WTC11 (cell line): Measurements from ENCODE around the gene TMEM179.

Experiments
- FOXJ3 ChIP-seq: sonication (generic); formaldehyde crosslinking; IDR thresholded peaks from 2 replicates; pipeline ENCODE4 v1.9.0; 2021; ENCODE audit warnings: missing genetic modification reagents, mild to moderate bottlenecking, borderline replicate concordance
- NR1H2 ChIP-seq: sonication (generic); formaldehyde crosslinking; IDR thresholded peaks from 2 replicates; pipeline ENCODE4 v1.9.0; 2021; ENCODE audit warnings: mild to moderate bottlenecking, moderate library complexity, missing genetic modification reagents
- SMAD4 ChIP-seq: sonication (generic); formaldehyde crosslinking; IDR thresholded peaks from 2 replicates; pipeline ENCODE4 v1.8.0; 2022; ENCODE audit warnings: mild to moderate bottlenecking, missing genetic modification reagents
- ZNF138 ChIP-seq: sonication (generic); formaldehyde crosslinking; conservative IDR thresholded peaks from 2 replicates; pipeline ENCODE4 v1.8.1; 2022; ENCODE audit warnings: mild to moderate bottlenecking, moderate library complexity, missing genetic modification reagents
- ZNF317 ChIP-seq: sonication (generic); formaldehyde crosslinking; IDR thresholded peaks from 2 replicates; pipeline ENCODE4 v1.8.1; 2023; ENCODE audit warnings: low read depth, mild to moderate bottlenecking, moderate library complexity, missing genetic modification reagents, borderline replicate concordance
- TF ChIP-seq, protein P1 (sequence below): sonication (generic); formaldehyde crosslinking; IDR thresholded peaks from 2 replicates; pipeline ENCODE4 v1.8.1; 2023; ENCODE audit warnings: mild to moderate bottlenecking, missing genetic modification reagents, moderate library complexity
- TF ChIP-seq, protein P2 (sequence below): sonication (generic); formaldehyde crosslinking; IDR thresholded peaks from 2 replicates; pipeline ENCODE4 v1.8.1; 2023; ENCODE audit warnings: mild to moderate bottlenecking, missing genetic modification reagents, borderline replicate concordance
- TF ChIP-seq, protein P3 (sequence below): fragments of 200-600 bp; IDR thresholded peaks from 2 replicates; pipeline ENCODE4 v1.8.0; 2022; ENCODE audit warnings: antibody characterized with exemption
- TF ChIP-seq, protein P4 (sequence below): sonication (generic); formaldehyde crosslinking; IDR thresholded peaks from 2 replicates; pipeline ENCODE4 v1.8.0; 2022; ENCODE audit warnings: mild to moderate bottlenecking, missing genetic modification reagents
- TF ChIP-seq, protein P5 (sequence below): sonication (generic); formaldehyde crosslinking; IDR thresholded peaks from 2 replicates; pipeline ENCODE4 v1.8.1; 2023; ENCODE audit warnings: mild to moderate bottlenecking, missing genetic modification reagents
- TF ChIP-seq, protein P6 (sequence below): sonication (generic); formaldehyde crosslinking; IDR thresholded peaks from 2 replicates; pipeline ENCODE4 v1.8.1; 2022; ENCODE audit warnings: low read depth, missing genetic modification reagents, borderline replicate concordance
- TF ChIP-seq, protein P7 (sequence below): sonication (generic); formaldehyde crosslinking; IDR thresholded peaks from 2 replicates; pipeline ENCODE4 v1.8.1; 2023; ENCODE audit warnings: mild to moderate bottlenecking, moderate library complexity, missing genetic modification reagents
- TF ChIP-seq, protein P8 (sequence below): sonication (generic); formaldehyde crosslinking; IDR thresholded peaks from 2 replicates; pipeline ENCODE4 v1.8.0; 2022; ENCODE audit warnings: mild to moderate bottlenecking, missing genetic modification reagents

DNA sequence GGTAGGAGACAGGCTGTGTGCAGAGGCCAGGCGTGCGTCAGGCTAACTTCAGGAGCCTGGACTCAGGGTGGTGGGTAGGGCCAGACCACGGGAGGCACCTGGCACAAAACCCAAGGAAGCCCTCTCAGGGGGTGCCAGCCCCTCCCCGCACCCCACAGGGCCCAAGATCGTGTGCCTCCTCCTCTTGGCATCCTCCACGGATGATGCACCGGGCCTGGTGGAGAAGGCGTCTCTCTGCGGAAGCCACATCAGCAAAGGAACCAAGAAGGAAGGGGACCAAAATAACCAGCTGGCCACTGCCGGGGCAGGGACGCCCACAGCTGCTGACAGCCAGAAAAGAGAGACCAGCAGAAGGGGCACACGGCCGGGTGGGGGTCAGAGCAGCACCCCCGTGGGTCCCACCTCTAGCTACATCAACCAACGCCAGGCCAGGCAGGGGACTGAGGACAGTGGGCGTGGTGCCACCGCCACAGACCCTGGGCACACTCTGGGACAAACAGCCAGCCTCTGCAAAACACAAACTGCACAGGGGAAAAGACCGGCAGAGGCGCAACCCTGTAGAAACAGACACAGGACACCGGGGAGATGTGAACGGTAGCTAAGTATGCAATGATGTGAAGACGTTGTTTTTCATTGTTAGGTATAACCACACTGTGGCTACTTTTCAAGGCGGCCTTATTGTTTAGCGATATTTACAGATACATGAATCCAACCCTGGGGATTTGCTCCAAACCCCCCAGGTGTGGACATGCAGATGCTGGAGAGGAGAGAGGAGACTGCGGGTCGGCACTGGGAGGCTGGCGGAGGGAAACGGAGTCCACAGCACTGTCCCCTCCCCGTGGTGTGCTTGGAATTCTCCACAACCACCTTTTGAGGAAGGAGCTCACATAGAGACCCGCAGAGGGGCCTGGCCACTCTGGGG is 51.1 kb downstream of the TMEM179 start:
- TF ChIP-seq, protein P1, sequence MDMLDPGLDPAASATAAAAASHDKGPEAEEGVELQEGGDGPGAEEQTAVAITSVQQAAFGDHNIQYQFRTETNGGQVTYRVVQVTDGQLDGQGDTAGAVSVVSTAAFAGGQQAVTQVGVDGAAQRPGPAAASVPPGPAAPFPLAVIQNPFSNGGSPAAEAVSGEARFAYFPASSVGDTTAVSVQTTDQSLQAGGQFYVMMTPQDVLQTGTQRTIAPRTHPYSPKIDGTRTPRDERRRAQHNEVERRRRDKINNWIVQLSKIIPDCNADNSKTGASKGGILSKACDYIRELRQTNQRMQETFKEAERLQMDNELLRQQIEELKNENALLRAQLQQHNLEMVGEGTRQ (CRISPR knock-in tag), result no peak
- TF ChIP-seq ZNF138 (CRISPR knock-in tag) (no peak), ZNF317 (CRISPR knock-in tag) (no peak), FOXJ3 (CRISPR knock-in tag) (no peak), NR1H2 (CRISPR knock-in tag) (no peak), SMAD4 (CRISPR knock-in tag) (no peak)
- TF ChIP-seq, protein P2, sequence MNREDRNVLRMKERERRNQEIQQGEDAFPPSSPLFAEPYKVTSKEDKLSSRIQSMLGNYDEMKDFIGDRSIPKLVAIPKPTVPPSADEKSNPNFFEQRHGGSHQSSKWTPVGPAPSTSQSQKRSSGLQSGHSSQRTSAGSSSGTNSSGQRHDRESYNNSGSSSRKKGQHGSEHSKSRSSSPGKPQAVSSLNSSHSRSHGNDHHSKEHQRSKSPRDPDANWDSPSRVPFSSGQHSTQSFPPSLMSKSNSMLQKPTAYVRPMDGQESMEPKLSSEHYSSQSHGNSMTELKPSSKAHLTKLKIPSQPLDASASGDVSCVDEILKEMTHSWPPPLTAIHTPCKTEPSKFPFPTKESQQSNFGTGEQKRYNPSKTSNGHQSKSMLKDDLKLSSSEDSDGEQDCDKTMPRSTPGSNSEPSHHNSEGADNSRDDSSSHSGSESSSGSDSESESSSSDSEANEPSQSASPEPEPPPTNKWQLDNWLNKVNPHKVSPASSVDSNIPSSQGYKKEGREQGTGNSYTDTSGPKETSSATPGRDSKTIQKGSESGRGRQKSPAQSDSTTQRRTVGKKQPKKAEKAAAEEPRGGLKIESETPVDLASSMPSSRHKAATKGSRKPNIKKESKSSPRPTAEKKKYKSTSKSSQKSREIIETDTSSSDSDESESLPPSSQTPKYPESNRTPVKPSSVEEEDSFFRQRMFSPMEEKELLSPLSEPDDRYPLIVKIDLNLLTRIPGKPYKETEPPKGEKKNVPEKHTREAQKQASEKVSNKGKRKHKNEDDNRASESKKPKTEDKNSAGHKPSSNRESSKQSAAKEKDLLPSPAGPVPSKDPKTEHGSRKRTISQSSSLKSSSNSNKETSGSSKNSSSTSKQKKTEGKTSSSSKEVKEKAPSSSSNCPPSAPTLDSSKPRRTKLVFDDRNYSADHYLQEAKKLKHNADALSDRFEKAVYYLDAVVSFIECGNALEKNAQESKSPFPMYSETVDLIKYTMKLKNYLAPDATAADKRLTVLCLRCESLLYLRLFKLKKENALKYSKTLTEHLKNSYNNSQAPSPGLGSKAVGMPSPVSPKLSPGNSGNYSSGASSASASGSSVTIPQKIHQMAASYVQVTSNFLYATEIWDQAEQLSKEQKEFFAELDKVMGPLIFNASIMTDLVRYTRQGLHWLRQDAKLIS (CRISPR knock-in tag), result no peak
- TF ChIP-seq, protein P3, sequence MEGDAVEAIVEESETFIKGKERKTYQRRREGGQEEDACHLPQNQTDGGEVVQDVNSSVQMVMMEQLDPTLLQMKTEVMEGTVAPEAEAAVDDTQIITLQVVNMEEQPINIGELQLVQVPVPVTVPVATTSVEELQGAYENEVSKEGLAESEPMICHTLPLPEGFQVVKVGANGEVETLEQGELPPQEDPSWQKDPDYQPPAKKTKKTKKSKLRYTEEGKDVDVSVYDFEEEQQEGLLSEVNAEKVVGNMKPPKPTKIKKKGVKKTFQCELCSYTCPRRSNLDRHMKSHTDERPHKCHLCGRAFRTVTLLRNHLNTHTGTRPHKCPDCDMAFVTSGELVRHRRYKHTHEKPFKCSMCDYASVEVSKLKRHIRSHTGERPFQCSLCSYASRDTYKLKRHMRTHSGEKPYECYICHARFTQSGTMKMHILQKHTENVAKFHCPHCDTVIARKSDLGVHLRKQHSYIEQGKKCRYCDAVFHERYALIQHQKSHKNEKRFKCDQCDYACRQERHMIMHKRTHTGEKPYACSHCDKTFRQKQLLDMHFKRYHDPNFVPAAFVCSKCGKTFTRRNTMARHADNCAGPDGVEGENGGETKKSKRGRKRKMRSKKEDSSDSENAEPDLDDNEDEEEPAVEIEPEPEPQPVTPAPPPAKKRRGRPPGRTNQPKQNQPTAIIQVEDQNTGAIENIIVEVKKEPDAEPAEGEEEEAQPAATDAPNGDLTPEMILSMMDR, result no peak
- TF ChIP-seq, protein P4, sequence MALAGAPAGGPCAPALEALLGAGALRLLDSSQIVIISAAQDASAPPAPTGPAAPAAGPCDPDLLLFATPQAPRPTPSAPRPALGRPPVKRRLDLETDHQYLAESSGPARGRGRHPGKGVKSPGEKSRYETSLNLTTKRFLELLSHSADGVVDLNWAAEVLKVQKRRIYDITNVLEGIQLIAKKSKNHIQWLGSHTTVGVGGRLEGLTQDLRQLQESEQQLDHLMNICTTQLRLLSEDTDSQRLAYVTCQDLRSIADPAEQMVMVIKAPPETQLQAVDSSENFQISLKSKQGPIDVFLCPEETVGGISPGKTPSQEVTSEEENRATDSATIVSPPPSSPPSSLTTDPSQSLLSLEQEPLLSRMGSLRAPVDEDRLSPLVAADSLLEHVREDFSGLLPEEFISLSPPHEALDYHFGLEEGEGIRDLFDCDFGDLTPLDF, result no peak
- TF ChIP-seq, protein P5, sequence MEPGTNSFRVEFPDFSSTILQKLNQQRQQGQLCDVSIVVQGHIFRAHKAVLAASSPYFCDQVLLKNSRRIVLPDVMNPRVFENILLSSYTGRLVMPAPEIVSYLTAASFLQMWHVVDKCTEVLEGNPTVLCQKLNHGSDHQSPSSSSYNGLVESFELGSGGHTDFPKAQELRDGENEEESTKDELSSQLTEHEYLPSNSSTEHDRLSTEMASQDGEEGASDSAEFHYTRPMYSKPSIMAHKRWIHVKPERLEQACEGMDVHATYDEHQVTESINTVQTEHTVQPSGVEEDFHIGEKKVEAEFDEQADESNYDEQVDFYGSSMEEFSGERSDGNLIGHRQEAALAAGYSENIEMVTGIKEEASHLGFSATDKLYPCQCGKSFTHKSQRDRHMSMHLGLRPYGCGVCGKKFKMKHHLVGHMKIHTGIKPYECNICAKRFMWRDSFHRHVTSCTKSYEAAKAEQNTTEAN (CRISPR knock-in tag), result no peak
- TF ChIP-seq, protein P6, sequence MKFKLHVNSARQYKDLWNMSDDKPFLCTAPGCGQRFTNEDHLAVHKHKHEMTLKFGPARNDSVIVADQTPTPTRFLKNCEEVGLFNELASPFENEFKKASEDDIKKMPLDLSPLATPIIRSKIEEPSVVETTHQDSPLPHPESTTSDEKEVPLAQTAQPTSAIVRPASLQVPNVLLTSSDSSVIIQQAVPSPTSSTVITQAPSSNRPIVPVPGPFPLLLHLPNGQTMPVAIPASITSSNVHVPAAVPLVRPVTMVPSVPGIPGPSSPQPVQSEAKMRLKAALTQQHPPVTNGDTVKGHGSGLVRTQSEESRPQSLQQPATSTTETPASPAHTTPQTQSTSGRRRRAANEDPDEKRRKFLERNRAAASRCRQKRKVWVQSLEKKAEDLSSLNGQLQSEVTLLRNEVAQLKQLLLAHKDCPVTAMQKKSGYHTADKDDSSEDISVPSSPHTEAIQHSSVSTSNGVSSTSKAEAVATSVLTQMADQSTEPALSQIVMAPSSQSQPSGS, result no peak
- TF ChIP-seq, protein P7, sequence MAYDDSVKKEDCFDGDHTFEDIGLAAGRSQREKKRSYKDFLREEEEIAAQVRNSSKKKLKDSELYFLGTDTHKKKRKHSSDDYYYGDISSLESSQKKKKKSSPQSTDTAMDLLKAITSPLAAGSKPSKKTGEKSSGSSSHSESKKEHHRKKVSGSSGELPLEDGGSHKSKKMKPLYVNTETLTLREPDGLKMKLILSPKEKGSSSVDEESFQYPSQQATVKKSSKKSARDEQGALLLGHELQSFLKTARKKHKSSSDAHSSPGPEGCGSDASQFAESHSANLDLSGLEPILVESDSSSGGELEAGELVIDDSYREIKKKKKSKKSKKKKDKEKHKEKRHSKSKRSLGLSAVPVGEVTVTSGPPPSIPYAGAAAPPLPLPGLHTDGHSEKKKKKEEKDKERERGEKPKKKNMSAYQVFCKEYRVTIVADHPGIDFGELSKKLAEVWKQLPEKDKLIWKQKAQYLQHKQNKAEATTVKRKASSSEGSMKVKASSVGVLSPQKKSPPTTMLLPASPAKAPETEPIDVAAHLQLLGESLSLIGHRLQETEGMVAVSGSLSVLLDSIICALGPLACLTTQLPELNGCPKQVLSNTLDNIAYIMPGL, result no peak
- TF ChIP-seq, protein P8, sequence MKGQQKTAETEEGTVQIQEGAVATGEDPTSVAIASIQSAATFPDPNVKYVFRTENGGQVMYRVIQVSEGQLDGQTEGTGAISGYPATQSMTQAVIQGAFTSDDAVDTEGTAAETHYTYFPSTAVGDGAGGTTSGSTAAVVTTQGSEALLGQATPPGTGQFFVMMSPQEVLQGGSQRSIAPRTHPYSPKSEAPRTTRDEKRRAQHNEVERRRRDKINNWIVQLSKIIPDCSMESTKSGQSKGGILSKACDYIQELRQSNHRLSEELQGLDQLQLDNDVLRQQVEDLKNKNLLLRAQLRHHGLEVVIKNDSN (CRISPR knock-in tag), result no peak
